Activated naive CD4-positive, alpha-beta T cell treated with Interleukin-2 at 50 U/mL for 16 hours (primary cell): Measurements from ENCODE around the gene ZNF592.

Source experiments
- DNase-seq: peaks from one replicate; pipeline ENCODE4 v3.0.0-alpha.2; 2020

Gene ZNF592

DNA sequence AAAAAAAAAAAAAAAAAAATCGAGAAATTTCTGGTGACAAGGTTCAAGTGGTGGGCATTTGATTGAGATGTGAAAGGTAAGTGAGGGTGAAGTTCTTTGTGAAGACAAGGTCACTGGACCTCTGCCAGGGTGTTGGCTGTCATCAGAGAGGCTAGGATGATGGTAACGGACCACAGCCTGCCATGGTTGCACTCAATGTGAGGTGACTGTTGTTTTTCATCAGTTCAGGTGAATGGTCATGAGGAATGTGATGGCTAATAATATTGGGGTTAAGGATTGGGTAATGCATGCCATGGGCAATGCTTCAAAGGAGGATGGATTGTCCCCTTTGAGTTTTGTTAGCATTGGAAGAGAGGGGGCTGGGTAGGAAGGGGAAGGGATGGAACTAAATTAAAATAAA lies 64.5 kb downstream of the ZNF592 start:
- no peak for DNase-seq

DNA sequence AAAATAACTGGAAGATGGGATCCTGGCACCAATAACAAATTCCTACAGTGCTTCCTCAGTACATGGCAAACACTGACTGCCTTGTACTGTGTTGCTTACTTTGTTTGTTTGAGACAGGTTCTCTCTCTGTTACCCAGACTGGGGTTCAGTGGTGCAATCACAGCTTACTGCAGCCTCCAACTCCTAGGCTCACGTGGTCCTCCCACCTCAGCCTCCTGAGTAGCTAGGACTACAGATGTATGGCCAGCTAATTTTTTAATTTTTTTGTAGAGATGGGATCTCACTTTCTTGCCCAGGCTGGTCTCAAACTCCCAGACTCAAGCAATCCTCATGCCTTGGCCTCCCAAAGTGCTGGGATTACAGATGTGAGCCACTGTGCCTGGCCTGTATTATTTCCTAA lies 65.0 kb downstream of the ZNF592 start:
- DNase-seq = no peak

DNA sequence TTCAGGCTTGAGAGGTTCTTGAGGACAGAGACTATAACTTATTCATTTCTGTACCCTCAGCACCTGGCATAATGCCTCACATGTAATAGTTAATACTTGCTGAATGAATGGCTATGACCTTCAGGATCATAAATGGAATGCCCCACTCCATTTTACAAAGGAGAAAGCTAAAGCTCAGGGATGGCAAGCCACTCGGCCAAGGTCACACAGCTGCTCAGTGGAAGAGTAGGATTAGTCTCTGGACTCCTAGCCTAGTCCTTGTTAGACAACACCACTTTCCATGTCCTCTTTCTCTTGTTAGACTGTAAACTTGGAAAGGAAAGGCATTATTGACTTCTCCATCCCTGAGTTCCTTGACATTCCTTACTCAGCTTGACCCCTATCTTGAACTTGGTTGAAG lies 65.5 kb downstream of the ZNF592 start:
- DNase-seq = no peak

DNA sequence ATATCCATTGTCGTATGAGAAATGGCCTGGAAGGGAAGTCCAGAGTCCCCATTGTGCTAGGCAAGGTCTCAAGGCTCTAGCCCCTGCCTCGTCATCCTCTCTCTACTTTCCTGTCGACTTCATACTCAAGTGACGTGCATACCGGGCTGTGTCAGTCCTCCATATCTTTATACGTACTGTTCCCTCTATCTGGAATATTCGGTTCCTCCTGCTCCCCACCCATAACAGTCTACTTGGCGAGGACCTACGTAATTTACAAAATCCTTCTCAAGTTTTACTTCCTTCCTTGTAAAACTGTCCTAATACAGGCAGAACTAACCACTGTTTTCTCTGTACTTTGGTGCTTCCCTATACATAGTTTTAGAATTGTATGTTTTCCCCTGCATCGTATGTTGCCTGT lies 66.5 kb downstream of the ZNF592 start:
- no peak for DNase-seq

DNA sequence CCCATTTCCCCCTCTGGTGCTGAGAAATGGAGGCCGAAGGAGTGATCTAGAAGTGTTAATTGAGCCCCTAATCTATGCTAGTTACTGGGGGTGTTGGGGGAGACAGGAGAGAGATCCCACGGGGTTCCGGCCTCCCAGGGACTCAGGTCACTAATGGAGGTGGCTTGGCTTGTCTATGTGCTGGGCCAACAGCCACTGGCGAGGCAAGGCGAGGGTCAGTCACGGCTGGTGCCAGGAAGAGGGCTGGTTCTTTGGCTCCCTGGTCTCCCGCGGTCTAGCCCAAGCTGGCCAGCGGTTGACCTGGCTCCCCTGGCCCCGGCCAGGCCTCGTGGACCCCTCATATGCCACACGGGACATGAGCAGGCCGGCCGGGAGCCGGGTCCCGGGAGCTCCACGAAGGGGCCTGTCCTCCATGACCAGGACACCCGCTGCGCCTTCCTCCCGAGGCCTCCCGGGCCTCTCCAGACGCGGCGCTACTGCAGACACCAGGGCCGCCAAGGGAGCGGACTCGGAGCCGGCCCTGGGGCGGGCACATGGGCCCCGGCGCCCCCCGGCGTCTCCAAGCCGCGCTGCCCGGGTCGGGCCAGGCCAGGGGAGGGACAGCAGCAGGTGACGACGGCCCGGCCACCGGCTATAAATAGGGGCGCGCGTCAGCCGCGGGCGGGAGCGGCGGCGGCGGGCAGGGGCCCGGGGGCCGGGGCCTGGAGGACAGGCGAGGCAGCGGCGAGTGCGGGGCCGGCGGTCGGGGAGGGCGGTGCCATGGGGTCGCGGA lies 68.5 kb downstream of the ZNF592 start, which contains the start of gene ALPK3:
TSS of gene ALPK3 (plus strand) at position 663 of the 772 bp plus-strand sequence. CDS start at position 760, 97 bp downstream.
- no peak for DNase-seq

DNA sequence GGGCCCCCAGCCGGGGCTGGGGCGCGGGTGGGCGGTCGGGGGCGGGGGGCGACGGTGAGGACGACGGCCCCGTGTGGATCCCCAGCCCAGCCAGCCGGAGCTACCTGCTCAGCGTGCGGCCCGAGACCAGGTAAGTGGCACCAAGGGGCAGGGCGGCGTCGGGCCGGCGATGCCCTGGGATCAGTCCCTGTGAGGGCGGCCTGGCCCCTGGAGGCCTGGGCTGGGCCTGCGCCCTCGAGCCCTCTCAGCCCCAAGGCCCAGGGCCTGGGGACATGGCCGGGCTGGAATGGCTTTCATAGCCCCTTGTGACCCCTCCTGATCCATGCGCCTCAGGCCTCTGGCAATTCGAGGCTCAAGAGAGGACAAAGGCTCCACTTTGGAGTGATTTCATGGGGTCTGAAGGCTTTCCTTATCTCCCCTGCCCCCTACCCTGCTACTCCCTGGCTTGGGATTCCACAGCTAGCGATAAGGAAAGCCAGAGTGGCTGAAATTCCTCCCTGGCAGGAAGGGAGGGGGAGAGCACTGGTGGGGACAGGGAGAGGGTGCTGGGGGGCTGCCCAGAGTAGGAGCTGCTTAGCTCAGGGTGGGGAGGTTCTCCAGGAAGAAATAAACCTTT lies 69.2 kb downstream of the ZNF592 start:
- DNase-seq = no peak

DNA sequence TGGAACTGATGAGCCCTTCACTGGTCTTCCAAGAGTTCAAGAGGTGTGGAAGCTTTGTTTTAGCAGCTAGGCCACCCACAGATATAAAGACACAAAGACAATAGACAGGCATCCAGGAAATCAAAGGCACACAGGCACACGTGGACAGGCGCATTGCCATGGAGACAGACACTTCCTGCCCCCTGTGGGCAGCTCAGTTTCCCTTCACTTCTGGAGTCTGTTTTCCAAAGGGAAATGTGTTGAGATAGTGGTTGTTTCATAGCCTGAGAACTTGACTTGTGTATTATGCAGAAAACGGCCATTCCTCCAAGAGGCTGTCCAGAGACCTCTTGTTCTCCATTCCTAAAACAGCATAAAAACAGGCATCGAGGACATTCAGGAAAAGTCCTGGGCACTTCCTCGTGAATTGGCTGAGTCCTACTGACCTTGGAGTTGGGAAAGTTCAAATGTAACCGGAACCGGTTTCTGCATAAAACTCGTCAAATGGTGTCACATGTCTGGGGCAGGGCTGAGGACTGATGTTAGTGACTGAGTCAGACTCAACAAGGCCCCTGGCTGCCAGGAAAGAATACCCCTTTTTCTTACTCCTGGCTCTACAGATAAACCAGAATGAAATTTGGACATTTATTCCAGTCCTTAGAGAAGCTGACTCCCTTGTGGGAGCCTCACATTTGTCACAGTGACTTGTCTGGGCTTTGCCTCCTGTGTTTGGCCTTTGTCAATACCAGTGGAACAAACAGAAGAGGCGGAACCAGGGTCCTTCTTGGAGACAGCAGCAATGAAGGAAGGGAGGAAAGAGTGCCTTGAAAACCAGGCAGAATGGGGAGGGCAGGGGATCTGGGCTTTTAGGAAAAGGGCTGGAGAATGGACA lies 70.1 kb downstream of the ZNF592 start:
- no peak for DNase-seq

DNA sequence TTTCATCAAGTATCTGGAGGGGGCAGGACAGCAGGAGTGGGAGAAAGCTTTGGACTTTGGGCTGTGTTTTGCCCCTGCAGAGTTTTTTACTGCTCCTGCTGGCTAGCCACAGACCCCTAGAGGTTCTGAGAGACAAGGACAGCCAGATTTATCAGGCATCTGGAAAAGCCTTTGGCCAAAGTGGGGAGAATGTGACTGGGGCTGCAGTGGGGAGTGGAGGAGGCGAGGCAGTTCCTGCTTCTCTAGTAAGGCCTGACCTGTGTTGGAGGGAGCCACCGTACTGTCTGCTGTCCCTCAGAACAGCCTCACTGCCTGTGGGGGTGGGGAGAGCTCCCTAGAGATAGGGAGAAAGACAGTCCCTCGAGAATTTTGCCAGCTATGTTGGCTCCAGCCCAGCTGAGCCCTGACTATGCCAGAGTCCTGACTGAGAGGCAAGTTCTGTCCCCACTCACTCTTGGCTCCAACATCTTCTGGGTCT lies 70.9 kb downstream of the ZNF592 start:
- DNase-seq = no peak

DNA sequence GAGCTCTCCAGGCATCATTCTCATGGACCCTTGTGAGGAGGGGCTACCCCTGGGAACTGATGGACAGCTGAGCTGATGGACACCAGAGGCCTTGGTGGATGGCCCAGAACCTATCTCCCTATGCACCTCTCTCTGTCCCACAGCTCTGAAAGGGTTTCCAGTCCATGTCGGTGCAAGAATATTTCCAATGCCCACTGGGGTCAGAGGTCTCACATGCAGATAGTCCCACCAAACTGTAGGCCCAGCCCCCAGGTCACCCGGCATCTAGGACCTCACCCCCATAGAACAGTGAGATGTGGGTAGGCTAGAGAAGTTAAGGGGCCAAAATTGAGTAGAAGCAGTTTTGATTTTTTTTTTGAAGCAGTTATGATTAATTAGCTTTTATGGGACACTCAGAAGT lies 71.4 kb downstream of the ZNF592 start:
- no peak for DNase-seq

DNA sequence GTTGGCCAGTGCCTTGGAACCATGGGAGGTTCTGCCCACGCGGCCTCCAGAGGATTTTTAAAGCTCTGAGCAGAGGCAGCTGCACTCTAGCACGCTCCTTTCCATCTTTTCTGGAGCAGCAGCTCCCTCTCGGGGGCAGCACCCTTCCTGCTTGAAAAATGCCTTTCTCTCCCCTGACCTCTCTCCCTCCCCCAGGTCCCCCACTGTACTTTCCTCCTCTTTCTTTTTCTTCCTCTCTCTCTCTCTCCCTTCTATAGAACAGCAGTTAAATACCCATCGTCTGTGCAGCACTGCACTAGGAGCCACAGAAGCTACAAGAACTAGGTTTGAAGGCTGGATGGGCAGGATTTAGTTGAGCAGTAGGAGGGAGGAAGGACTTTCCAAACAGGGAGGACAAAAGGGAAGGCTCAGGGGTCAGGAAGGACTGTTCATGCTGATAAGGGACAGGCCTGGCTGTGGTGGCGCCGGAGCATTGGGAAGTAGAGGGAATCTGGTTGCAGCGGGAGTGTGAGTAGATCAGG lies 73.2 kb downstream of the ZNF592 start:
- no peak for DNase-seq

DNA sequence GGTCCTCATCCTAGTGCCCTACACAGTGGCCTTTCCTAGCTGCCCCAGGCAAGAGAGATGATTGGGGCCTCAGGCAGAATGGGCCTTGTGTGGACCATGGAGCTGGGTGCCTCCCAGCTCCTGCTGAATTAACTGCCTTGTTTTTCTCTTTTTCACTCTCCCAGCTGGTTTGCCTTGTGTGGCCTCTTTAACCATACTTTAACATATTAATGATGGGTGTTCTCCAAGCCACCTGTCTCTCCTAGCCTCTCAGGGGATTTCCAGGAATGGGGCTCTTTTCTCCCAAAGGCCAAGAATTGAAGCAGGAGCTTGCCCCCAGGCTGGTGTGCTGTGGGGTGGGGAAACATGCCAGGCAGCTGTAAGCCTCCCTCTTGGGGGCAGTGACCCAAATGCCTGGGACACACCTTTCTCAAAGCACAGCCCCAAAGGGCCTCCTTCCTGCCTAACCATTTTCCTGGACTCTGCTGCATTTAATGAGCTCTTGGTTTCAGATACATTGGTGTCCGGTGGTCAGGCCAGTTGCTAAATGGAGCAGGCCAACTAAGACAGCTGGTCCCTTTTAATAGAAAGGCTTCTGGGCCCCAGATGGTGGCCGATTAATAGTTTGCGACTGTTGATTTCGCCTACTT lies 74.4 kb downstream of the ZNF592 start:
- DNase-seq = no peak

DNA sequence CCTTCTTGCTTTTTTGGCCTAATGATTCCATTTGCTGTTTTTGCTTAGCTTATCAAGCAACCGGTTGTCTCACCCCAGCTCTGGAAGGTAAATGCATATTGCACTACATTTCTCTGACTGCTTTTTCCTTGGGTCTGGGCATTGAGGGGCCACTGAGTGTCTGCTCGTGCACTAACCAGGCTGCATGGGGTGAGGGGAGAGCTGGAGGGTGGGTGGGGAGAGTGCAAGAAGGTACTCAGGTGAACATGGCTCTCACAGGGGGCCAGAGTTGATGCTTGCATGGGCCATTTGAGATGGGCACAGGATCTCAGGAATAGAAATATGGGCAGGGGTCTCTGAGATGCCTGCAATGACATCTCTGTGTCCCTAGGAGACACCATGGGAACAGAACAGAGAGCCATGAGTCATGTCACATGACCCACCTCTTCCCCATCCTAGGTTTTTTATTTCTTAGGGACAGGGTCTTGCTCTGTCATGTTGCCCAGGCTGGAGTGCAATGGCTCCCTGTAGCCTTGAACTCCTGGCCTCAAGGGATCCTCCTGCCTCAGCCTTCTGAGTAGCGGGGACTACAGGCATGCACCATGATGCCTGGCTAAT lies 75.0 kb downstream of the ZNF592 start:
- DNase-seq = no peak

DNA sequence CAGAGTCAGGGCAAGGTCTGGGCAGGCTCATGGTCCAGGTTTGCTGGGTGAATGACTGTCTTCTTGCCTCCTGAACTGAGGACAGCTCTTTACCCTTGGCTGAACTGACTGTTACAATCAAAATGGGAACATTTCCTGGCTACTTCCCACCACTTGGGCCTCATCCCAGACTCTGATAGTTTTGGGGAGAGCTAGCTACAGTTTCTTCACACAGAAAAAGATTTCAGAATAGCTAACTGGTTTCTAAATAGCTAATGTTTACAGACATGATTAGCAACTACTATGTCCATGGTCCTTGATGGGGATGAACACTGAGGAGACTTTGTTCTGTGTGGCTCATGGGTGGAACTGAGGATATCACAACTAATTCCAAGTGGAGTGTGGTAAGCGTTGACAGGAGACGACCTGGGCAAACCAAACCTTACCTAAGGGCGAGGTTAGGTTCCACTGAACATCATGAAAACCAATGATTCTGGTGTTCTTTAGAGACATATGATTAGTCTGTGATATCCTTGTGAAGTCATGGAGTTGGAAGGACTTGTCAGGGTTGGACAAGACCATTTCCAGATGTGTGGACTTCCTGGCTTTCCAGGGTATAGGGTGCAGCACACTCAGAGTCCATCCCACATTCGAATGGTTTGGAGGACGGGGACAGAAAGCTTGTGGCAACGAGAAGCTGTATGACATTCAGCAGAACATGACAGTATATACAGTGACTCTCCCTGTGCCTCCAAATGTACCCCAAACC lies 76.0 kb downstream of the ZNF592 start:
- no peak for DNase-seq

DNA sequence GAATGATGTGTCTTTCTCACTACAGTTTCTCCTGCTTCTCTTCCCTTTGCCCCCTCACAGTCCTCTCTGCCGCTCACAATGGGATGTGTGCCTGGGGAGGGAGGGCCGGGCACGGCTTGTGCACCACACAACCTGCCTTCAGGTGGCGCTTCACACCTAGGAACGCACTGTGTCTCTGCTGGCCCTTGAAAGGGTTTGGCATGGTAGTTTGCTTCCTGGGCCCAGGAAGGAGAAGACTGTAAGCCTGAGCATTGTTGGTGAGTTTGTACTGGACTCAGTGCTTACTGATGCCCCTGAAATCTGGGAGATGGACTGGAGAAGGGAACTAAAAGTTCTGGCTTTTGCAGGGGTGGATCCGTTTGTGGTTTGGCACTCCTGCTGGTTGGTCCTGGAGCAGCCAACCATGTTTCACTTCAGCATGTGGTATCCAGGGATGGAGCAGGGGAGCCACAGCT lies 78.0 kb downstream of the ZNF592 start:
- no peak for DNase-seq

DNA sequence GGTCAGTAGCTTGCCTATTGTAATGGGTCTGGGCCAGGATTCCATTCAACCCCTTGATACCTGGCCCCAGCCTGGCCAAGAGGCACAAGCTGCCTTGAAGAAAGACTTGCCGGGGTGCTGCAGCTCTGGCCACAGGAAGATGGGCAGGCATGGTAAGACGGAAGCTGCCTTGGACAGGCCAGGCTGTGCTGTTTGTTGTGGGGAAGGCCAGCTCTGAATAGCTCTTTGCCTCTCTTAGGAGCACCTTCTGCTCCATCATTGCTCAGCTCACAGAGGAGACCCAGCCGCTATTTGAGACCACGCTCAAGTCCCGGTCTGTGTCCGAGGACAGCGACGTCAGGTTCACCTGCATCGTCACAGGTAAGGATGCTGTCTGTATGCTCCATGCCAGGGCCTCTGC lies 78.9 kb downstream of the ZNF592 start:
- no peak for DNase-seq

DNA sequence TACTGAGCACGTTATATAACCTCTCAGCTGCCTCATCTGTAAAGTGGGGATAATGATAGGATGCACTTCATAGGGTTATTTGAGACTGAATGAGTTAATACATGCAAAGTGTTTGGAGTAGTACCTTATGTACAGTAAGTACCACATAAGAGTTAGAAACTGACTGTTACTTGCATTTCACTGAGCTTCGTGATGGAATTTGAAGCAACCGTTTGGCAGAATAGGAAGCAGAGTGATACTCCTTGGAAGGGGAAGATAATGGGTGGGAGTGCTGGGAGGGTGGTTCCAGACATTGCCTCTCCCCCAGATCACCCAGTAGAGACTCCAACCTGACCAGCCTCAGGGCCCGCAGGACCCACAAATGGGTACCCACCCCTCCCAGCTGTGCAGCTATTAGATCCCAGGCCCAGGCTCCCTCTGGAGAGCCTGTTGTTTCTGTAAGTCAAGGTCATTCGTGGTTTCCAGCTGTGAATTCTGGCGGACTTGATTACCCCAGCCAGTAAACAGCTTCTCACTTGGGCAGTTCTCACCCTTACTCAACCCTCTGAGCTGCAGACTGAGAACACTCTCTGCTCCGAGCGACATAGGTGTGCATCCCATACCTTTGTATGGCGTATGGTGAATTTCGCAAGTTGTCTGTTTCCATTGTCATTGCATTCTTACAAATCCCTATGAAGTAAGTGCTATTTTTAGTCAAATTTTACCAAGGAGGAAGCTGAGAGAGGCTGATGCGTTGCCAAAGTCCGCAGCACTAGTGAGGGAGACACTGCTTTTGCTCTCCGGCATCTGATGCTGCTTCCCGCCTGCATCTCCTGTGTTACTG lies 79.9 kb downstream of the ZNF592 start:
- DNase-seq = no peak

DNA sequence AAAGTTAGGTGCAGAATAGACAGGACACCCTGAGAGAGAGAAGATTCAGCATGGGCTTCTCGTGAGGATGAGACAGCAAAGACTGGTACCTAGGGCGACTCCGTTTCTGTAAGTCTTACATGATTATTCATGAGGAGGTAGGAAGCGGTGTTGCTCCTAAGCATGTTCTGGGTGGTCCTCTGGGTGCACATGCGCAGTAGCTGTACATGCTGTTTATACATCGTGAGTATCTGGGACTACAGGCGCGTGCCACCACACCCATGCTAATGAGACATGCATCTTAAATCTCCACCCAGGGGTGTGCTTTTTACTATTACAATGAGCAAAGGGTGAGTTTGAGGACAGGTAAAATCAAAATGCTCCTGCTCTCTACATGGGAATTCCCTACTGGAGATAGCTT lies 81.0 kb downstream of the ZNF592 start:
- DNase-seq = no peak

DNA sequence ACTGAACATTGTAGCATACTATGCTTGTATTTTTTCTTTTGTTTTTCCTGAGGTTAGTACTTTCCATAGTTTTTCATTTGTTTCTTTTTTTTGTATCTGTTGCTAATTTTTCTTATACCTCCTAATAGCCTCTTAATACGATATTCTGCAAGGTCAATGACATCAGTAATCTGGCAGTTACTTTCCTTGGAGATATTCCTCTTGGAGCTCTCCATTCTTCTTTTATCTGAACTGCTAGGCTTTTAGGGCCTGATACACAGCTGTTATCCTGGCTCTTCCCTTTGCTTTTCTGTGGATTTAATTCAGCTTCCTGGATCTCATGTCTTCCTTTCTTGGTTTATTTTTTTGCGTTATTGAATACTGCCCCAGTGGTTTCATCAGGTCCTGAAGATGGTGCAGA lies 81.6 kb downstream of the ZNF592 start:
- no peak for DNase-seq

DNA sequence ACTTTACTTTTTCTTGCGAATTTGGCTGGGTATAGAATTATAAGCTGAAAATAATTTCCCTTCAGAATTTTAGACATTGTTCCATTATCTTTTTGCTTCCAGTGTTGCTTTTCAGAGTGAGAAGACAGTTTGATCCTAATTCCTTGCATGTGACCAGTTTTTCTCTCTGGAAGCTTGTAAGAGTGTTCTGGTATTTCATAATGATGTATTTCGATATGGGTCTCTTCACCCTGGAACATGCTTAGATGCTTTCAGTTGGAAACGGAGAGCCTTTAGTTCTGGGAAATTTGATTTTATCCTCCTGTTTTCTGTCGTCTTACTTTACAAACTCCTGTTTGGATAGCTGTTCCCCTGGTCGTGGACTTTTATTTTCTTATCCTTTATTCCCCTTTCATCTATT lies 82.6 kb downstream of the ZNF592 start:
- no peak for DNase-seq

DNA sequence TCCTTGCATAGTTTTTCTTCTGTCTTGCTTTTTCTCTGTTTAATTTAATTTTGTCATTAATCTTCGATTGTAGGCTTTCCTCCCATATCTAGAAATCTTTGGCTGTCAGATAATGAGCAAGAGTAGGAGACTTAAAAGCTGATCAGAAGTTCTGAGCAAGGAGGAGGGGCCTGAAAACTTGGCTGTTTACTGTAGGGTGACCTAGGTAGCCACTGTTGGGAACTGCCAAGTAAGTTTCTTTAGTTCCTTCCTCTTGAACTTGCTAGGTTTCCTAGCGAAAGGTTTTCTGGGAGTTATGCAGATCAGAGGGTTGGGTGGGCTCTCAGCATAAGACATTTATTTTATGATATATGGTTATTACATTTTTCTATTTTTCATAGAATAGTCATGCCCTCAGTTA lies 83.2 kb downstream of the ZNF592 start:
- no peak for DNase-seq
